ENCODE measurements around the gene PRG2. TPM values are rescaled to one million over a fixed set of nuclear protein-coding genes. Genes with fewer than 3 reads are reported as not detected.

Gene PRG2
- total and polyA plus RNA-seq, 9 of the 15 experiments (the other 6 are each of a cell fraction or from before 2014, with no cell fraction given) = 1.8 to 78.0 (median 26.6) TPM

- TF ChIP-seq ZBTB9 (CRISPR knock-in tag; IDR thresholded peaks at IDR 0.05) (no peak), USF2 (CRISPR knock-in tag; IDR thresholded peaks at IDR 0.05) (no peak), POLR2AphosphoS2 (IDR thresholded peaks at IDR 0.05; ENCODE audit: low read length) (no peak), HMG20B (CRISPR knock-in tag; IDR thresholded peaks at IDR 0.05) (no peak), SRSF9 (IDR thresholded peaks at IDR 0.05; ENCODE audit: borderline replicate concordance, low read depth, low read length) (no peak), ZNF507 (tag; conservative IDR thresholded peaks at IDR 0.05) (no peak), RNF219 (CRISPR knock-in tag; IDR thresholded peaks at IDR 0.05) (no peak), KLF10 (CRISPR knock-in tag; IDR thresholded peaks at IDR 0.05) (no peak), ZNF140 (CRISPR knock-in tag; IDR thresholded peaks at IDR 0.05) (no peak), SIN3B (IDR thresholded peaks at IDR 0.05; ENCODE audit: low read depth) (no peak), AFF1 (IDR thresholded peaks at IDR 0.05; ENCODE audit: low read depth in 1 of 2, partially characterized antibody in 2 of 2) (no peak), HIVEP1 (CRISPR knock-in tag; IDR thresholded peaks at IDR 0.05) (no peak), TGIF2 (CRISPR knock-in tag; IDR thresholded peaks at IDR 0.05) (no peak), ETS2 (tag; IDR thresholded peaks at IDR 0.05; ENCODE audit: borderline replicate concordance, poor library complexity, severe bottlenecking) (no peak), RNF2 (IDR thresholded peaks at IDR 0.05) (no peak), BRF1 (IDR thresholded peaks at IDR 0.05; ENCODE audit: borderline replicate concordance, extremely low read depth, insufficient read length) (no peak)
Measured at GRCh38 chr11:57402188-57403002, 11.9 kb upstream of the PRG2 start (continued).

Data from K562 (cell line).